Osteocyte (in vitro differentiated cells): ENCODE data around the gene IRAK3. TPM values are rescaled to one million over a fixed set of nuclear protein-coding genes. Genes with fewer than 3 reads are reported as not detected.
"Not testable (repeated sequence)": the region's sequence is repeated elsewhere in the genome, so short reads cannot be mapped to it uniquely, and the experiment has no call there.

ENCODE experiments used
- DNase-seq: peaks from one replicate; pipeline ENCODE4 v3.0.0; 2021; ENCODE audit warnings: mixed read lengths; ENCODE audit not compliant: unreplicated experiment; ENCODE audit errors: extremely low spot score
- H3K27ac Mint-ChIP-seq: one replicate; pipeline ENCODE4 v1.8.0; 2021; ENCODE audit warnings: mild to moderate bottlenecking, mixed read lengths; ENCODE audit not compliant: unreplicated experiment
- H3K27me3 Mint-ChIP-seq: one replicate; pipeline ENCODE4 v1.8.0; 2021; ENCODE audit warnings: mixed read lengths; ENCODE audit not compliant: unreplicated experiment
- H3K36me3 Mint-ChIP-seq: one replicate; pipeline ENCODE4 v1.8.0; 2021; ENCODE audit warnings: mixed read lengths; ENCODE audit not compliant: unreplicated experiment
- H3K4me1 Mint-ChIP-seq: one replicate; pipeline ENCODE4 v1.8.0; 2021; ENCODE audit warnings: mixed read lengths; ENCODE audit not compliant: unreplicated experiment
- H3K4me3 Mint-ChIP-seq: one replicate; pipeline ENCODE4 v1.8.0; 2021; ENCODE audit warnings: mild to moderate bottlenecking, moderate library complexity, mixed read lengths; ENCODE audit not compliant: unreplicated experiment
- H3K9me3 Mint-ChIP-seq: one replicate; pipeline ENCODE4 v1.8.0; 2021; ENCODE audit warnings: mixed read lengths; ENCODE audit not compliant: unreplicated experiment
- CTCF ChIP-seq: fragments of 200-600 bp; sonication (generic); IDR thresholded peaks from 2 replicates; pipeline ENCODE4 v1.5.0; 2021; ENCODE audit warnings: antibody characterized with exemption, mild to moderate bottlenecking, moderate library complexity
- total RNA-seq: library from RNA; stranded (reverse); gene quantifications from 2 replicates; pipeline ENCODE4 v1.2.1, GENCODE V29; 2021

IRAK3 gene
- total RNA-seq, 1 donor from 2014 or later: 0.32 TPM

DNA sequence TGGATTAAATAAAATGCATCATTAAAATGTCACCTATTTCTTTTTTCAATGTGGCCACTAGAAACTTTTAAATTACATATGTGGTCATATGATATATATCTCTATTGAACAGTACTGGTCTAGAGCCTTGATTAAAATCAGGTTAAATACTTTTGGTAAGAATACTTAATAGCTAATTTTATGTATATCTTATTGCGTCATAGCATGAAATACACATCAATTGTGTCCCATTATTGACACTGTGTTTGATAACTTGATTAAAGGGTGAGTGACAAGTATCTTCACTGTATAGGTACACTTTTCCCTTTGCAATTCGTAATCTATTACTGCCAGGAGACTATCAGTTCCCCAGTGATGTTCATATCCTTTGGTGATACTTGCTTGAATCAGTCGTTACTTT, 108.9 kb downstream of the IRAK3 start:
- Mint-ChIP-seq H3K27me3 (peaks cover 56% of the 10 kb centered on the region), H3K36me3 (peaks cover 1% of the 10 kb centered on the region), H3K27ac (no peak overlapping the region), H3K4me1 (peaks cover 13% of the 10 kb centered on the region), H3K9me3 (no peaks in the 10 kb centered on the region), H3K4me3 (no peak overlapping the region)
- TF ChIP-seq CTCF: no peak
- no peak for DNase-seq

- peaks cover 36% of the 10 kb centered on the region for H3K27me3 Mint-ChIP-seq
- peak; percentile 97 for DNase-seq
- H3K4me1 Mint-ChIP-seq: peaks cover 24% of the 10 kb centered on the region
- peaks cover 9% of the 10 kb centered on the region for H3K36me3 Mint-ChIP-seq
- H3K27ac Mint-ChIP-seq: peak within 1 kb of the TSS; percentile 88
- H3K4me3 Mint-ChIP-seq: peak within 1 kb of the TSS; percentile 96
- no peaks in the 10 kb centered on the region for H3K9me3 Mint-ChIP-seq
- TF ChIP-seq CTCF: no peak
Measured at GRCh38 chr12:66301944-66302826, 113.2 kb downstream of the IRAK3 start, which contains the start of gene HELB. Gene HELB, plus strand, starts transcription at chr12:66302493. Its CDS starts 111 bp downstream, at chr12:66302604.

DNA sequence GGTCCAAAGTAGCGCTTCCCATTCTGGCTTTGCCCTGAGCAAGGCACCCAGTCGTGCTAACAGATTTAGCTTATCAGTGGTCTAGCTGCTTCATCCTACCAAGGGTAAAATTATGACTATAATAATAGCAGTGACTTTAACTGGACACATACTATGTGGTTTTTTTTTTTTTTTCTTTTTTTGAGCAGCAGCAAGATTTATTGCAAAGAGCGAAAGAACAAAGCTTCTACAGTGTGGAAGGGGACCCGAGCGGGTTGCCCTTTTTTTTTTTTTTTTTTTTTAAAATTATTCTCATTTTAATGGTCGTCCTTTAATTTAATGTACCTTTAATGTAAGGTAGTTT, 113.8 kb downstream of the IRAK3 start:
- DNase-seq: no peak
- peak overlapping the region; percentile 88 for H3K27ac Mint-ChIP-seq
- peaks cover 24% of the 10 kb centered on the region for H3K4me1 Mint-ChIP-seq
- TF ChIP-seq CTCF: no peak
- H3K9me3 Mint-ChIP-seq: no peaks in the 10 kb centered on the region
- H3K27me3 Mint-ChIP-seq: peaks cover 32% of the 10 kb centered on the region
- H3K4me3 Mint-ChIP-seq: peak overlapping the region; percentile 96
- H3K36me3 Mint-ChIP-seq: peaks cover 9% of the 10 kb centered on the region

DNA sequence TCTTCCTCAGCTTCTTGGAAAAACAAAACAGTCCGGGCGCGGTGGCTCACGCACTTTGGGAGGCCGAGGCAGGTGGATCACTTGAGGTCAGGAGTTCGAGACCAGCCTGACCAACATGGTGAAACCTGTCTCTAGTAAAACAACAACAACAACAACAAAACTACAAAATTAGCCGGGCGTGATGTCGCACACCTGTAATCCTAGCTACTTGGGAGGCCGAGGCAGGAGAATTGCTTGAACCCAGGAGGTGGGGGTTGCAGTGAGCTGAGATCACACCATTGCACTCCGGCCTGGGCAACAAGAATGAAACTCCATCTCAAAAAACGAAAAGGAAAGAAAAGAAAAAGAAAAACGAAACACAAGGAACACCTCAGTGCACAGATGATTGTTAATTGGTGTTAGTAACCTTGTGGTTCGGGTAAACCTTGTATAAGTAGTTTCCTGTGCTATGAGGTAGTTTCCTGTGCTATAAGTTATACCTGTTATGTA, 114.3 kb downstream of the IRAK3 start:
- not testable (repeated sequence) for H3K27ac Mint-ChIP-seq, DNase-seq, H3K36me3 Mint-ChIP-seq, H3K9me3 Mint-ChIP-seq
- H3K4me1 Mint-ChIP-seq: peaks cover 24% of the 10 kb centered on the region
- H3K4me3 Mint-ChIP-seq: peak overlapping the region; percentile 96
- H3K27me3 Mint-ChIP-seq: peaks cover 26% of the 10 kb centered on the region

Other genes starting within 250 kb of the IRAK3 start
- 25.1 and 28.9 TPM in 2 replicates for gene LLPH, start 58.5 kb upstream of the IRAK3 start, total RNA-seq
- 49.4 and 51.2 TPM in 2 replicates for gene TMBIM4, start 19.2 kb upstream of the IRAK3 start, total RNA-seq
- gene HELB, start 113.3 kb downstream of the IRAK3 start, total RNA-seq: 2.5 and 3.6 TPM in 2 replicates